Endothelial cell of umbilical vein (primary cell): ENCODE measurements around the gene S1PR5. TPM values are rescaled to one million over a fixed set of nuclear protein-coding genes. Genes with fewer than 3 reads are reported as not detected.

Experiments used
- BruUV-seq: library from RNA; stranded (reverse); fragments of 400-500 nt; replicated peaks from 2 replicates; lab custom pipeline; 2021; lab: Mats Ljungman, UMichigan
- CTCF ChIA-PET: fragments of 300-600, 350-600 bp; sonication (Branson Sonifier 250); formaldehyde crosslinking; loops from one replicate; lab custom pipeline; 2021; ENCODE audit warnings: antibody characterized with exemption, inconsistent platforms; lab: Charles Lee
- POLR2A ChIA-PET: fragments of 300-600, 350-600 bp; sonication (Branson Sonifier 250); formaldehyde crosslinking; loops from one replicate; lab custom pipeline; 2021; ENCODE audit warnings: antibody characterized with exemption, inconsistent platforms; lab: Charles Lee
- DNase-seq: peaks from one replicate; pipeline ENCODE4 v3.0.0-alpha.2; 2011; ENCODE audit warnings: low read depth, low spot score
- FAIRE-seq: peaks from 2 replicates; lab custom pipeline; 2011; peaks lifted over from hg19 to GRCh38; lab: Jason Lieb, UNC
- H2AFZ ChIP-seq: 2 replicates; pipeline ENCODE4 v1.6.0; 2012; ENCODE audit warnings: low read depth, low read length, control low read depth, inconsistent platforms
- H3K27ac ChIP-seq: 2 replicates; pipeline ENCODE4 v1.5.1; 2011; ENCODE audit warnings: low read depth, mild to moderate bottlenecking, control low read depth, low read length, moderate library complexity; ENCODE audit not compliant: insufficient read depth
- H3K27me3 ChIP-seq, 2 experiments: 2 replicates each; pipeline versions ENCODE4 v1.6.0 to v1.6.1; 2011; ENCODE audit warnings: low read length in 2 of 2, mixed read lengths in 1 of 2; ENCODE audit not compliant: control insufficient read depth in 2 of 2, insufficient read depth in 2 of 2
- H3K36me3 ChIP-seq, 2 experiments: 2 replicates in 1 of 2; 3 replicates in 1 of 2; pipeline ENCODE4 v1.5.1; 2011; ENCODE audit warnings: low read length in 2 of 2, mild to moderate bottlenecking in 1 of 2, moderate library complexity in 1 of 2; ENCODE audit not compliant: control insufficient read depth in 2 of 2, insufficient read depth in 2 of 2; ENCODE audit errors: extremely low read depth in 1 of 2
- H3K4me1 ChIP-seq: 3 replicates; pipeline ENCODE4 v1.5.1; 2011; ENCODE audit warnings: mild to moderate bottlenecking, low read length; ENCODE audit not compliant: control insufficient read depth, insufficient read depth; ENCODE audit errors: extremely low read depth
- H3K4me2 ChIP-seq: 2 replicates; pipeline ENCODE4 v1.6.1; 2011; ENCODE audit warnings: low read length, control low read depth, mixed read lengths; ENCODE audit not compliant: insufficient read depth
- H3K4me3 ChIP-seq, 3 experiments: fragments of 200-600 bp in 1 of 3; sonication (generic), shearing (Covaris generic) in 1 of 3; replicated peaks in 1 of 3; 2 replicates each; pipeline ENCODE4 v1.5.1; 2011 to 2016; ENCODE audit warnings: control low read depth in 3 of 3, low read length in 3 of 3, mild to moderate bottlenecking in 2 of 3, inconsistent platforms in 1 of 3, low read depth in 1 of 3, moderate library complexity in 1 of 3; ENCODE audit not compliant: insufficient read depth in 1 of 3
- H3K79me2 ChIP-seq: 2 replicates; pipeline ENCODE4 v1.6.0; 2012; ENCODE audit warnings: low read length, inconsistent platforms; ENCODE audit not compliant: control insufficient read depth, insufficient read depth
- H3K9ac ChIP-seq: replicated peaks from 2 replicates; pipeline ENCODE3; 2011; ENCODE audit warnings: low read length, control low read depth; ENCODE audit not compliant: insufficient read depth; ENCODE audit errors: extremely low read depth
- H3K9me1 ChIP-seq: replicated peaks from 3 replicates; pipeline ENCODE4 v1.6.0; 2011; ENCODE audit warnings: mild to moderate bottlenecking, low read length; ENCODE audit not compliant: control insufficient read depth, insufficient read depth; ENCODE audit errors: extremely low read depth
- H3K9me3 ChIP-seq: replicated peaks from 2 replicates; pipeline ENCODE4 v1.5.1; 2012; ENCODE audit warnings: low read length, inconsistent platforms; ENCODE audit not compliant: control insufficient read depth, insufficient read depth
- H4K20me1 ChIP-seq: replicated peaks from 2 replicates; pipeline ENCODE3; 2011; ENCODE audit warnings: mild to moderate bottlenecking, low read length; ENCODE audit not compliant: control insufficient read depth, insufficient read depth; ENCODE audit errors: extremely low read depth
- EZH2 ChIP-seq: IDR thresholded peaks from 2 replicates; pipeline ENCODE4 v1.6.1; 2012; ENCODE audit warnings: borderline replicate concordance, low read depth, mild to moderate bottlenecking, moderate library complexity, low read length, inconsistent platforms; ENCODE audit not compliant: severe bottlenecking
- FOS ChIP-seq: IDR thresholded peaks from 2 replicates; pipeline ENCODE4 v1.6.1; 2011; ENCODE audit warnings: mild to moderate bottlenecking, low read length, moderate library complexity, borderline replicate concordance; ENCODE audit not compliant: insufficient read depth
- GATA2 ChIP-seq: IDR thresholded peaks from 2 replicates; pipeline ENCODE4 v1.7.0; 2011; ENCODE audit warnings: low read depth, mild to moderate bottlenecking, moderate library complexity, mixed read lengths, low read length; ENCODE audit not compliant: insufficient read length, insufficient read depth
- MYC ChIP-seq: IDR thresholded peaks from one replicate; pipeline ENCODE4 v1.6.1; 2011; ENCODE audit warnings: mild to moderate bottlenecking, low read depth, low read length
- POLR2A ChIP-seq: IDR thresholded peaks from 2 replicates; pipeline ENCODE4 v1.6.1; 2012; ENCODE audit warnings: low read depth, mild to moderate bottlenecking, control low read depth, low read length
- POLR2AphosphoS5 ChIP-seq: IDR thresholded peaks from 2 replicates; pipeline ENCODE4 v1.6.1; 2012; ENCODE audit warnings: low read depth, mild to moderate bottlenecking, control low read depth, low read length, moderate library complexity; ENCODE audit not compliant: insufficient read depth
- dilution Hi-C: fragments of 300-500 bp; cut with MboI; formaldehyde crosslinking; loops from one replicate; pipeline ENCODE4 v1.15.0; 2019; ENCODE audit warnings: low sequenced_read_pairs; ENCODE audit not compliant: extremely low pct_ligation_motif_present
- intact Hi-C: fragments of 100-400 bp; cut with micrococcal nuclease; formaldehyde crosslinking; loops from one replicate; pipeline ENCODE4 v1.10.0; 2022
- polyA plus RNA-seq, 4 experiments: library from polyadenylated mRNA; depleted of rRNA in 3 of 4; stranded (reverse) in 3 of 4; unstranded in 1 of 4; fragments of >200 nt; gene quantifications; 2 replicates each; pipeline versions ENCODE4 v1.2.1 to v1.2.3, GENCODE V29; 2011 to 2012; ENCODE audit warnings: missing spikeins in 1 of 4
- total RNA-seq: library from RNA; stranded (reverse); gene quantifications from 2 replicates; pipeline ENCODE4 v1.2.3, GENCODE V29; 2021
- TF ChIP-seq, protein P1 (sequence below): IDR thresholded peaks from 2 replicates; pipeline ENCODE4 v1.6.1; 2011; ENCODE audit not compliant: insufficient read depth, insufficient read length
- TF ChIP-seq, protein P2 (sequence below), 2 donors: IDR thresholded peaks; 1 replicate in 1 of 2; 2 replicates in 1 of 2; pipeline ENCODE4 v1.5.1; 2011; ENCODE audit warnings: low read length in 2 of 2, mild to moderate bottlenecking in 2 of 2, moderate library complexity in 2 of 2, control low read depth in 1 of 2, inconsistent platforms in 1 of 2, low read depth in 1 of 2; ENCODE audit not compliant: insufficient read depth in 1 of 2; ENCODE audit errors: extremely low read depth in 1 of 2

Gene S1PR5
- total and polyA plus RNA-seq, 2 donors (not counting 3 experiments of a cell fraction or from before 2014, with no cell fraction given): not detected

DNA sequence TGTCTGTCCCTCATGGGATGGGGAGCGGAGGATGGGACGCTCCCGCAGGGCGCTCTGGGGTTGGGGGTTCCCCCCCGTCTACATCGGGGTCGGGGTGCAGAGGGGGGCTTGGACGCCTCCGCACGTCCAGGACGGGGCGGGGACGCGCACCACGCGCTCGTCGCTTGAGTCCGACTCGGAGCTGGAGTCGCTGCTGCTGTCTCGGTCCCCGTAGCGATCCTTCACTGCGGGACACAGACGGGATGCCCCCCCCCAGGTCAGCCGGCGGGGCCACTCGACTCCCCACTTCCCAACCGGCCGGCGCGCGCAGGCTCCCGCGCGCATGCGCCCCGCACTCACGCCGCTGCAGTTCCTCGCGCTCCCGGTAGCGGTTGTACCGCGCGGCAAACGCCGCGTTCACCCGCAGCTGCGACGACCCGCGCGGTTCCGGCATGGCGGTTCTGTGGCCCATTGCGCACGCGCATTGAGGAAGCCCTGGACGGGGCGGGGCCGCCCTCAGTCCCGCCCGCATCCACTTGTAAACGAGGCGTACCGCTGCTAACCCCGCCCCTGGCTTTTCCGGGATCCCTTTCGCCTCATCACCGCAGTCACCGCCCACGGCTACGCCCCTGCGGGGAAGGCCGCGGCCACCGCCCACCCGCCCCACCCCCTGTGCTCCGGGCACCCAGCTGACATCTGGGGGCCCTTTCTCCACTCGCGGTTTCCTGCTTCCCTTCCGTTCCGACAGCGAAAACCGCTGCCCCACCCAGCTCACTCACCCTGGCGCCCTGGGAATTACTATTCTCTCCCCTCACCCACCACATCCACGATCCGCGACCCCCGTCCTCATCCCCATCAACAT is 48.5 kb upstream of the S1PR5 start, which contains the start of gene KRI1:
TSS of gene KRI1 (minus strand) at position 444 of the 841 bp plus-strand sequence. CDS start at position 433, 11 bp downstream.
- TF ChIP-seq GATA2 (no peak), FOS (peak; percentile 5), POLR2AphosphoS5 (peak; percentile 96), MYC (no peak), POLR2A (peak; percentile 92), EZH2 (no peak)
- TF ChIP-seq, protein P1, sequence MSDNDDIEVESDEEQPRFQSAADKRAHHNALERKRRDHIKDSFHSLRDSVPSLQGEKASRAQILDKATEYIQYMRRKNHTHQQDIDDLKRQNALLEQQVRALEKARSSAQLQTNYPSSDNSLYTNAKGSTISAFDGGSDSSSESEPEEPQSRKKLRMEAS: peak; percentile 85
- TF ChIP-seq, protein P2, sequence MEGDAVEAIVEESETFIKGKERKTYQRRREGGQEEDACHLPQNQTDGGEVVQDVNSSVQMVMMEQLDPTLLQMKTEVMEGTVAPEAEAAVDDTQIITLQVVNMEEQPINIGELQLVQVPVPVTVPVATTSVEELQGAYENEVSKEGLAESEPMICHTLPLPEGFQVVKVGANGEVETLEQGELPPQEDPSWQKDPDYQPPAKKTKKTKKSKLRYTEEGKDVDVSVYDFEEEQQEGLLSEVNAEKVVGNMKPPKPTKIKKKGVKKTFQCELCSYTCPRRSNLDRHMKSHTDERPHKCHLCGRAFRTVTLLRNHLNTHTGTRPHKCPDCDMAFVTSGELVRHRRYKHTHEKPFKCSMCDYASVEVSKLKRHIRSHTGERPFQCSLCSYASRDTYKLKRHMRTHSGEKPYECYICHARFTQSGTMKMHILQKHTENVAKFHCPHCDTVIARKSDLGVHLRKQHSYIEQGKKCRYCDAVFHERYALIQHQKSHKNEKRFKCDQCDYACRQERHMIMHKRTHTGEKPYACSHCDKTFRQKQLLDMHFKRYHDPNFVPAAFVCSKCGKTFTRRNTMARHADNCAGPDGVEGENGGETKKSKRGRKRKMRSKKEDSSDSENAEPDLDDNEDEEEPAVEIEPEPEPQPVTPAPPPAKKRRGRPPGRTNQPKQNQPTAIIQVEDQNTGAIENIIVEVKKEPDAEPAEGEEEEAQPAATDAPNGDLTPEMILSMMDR (IDR thresholded peaks at IDR 0.05; ENCODE audit: extremely low read depth in 1 of 2, insufficient read depth in 1 of 2, low read depth in 1 of 2, low read length in 2 of 2): peak; percentile 10 to 55
- dilution Hi-C loops (no loop called here), intact Hi-C loops (loop anchor here (1.0 to 5.0 kb wide), 2 partner anchors 63 to 148 kb away; no protein-coding TSS in a partner anchor)
- Histone ChIP-seq H3K4me1 (peaks cover 27% of the 10 kb centered on the region), H3K27me3 (no peaks in the 10 kb centered on the region), H3K9ac (peak within 1 kb of the TSS; percentile 89), H3K9me3 (no peaks in the 10 kb centered on the region), H3K4me3 (peak within 1 kb of the TSS; percentile 75 to 99 (median 78)), H2AFZ (peak within 1 kb of the TSS; percentile 96), H3K79me2 (peaks cover 10% of the 10 kb centered on the region), H3K9me1 (no peaks in the 10 kb centered on the region), H3K27ac (peak within 1 kb of the TSS; percentile 64), H3K36me3 (no peaks in the 10 kb centered on the region), H3K4me2 (peak within 1 kb of the TSS; percentile 74), H4K20me1 (no peaks in the 10 kb centered on the region)
- BruUV-seq: TSS peak; percentile 47
- ChIA-PET CTCF (interaction anchor here (0.9 to 1.4 kb wide), 7 partner anchors 10 to 134 kb away, joined by 3 to 5 read pairs (median 3); no protein-coding TSS in a partner anchor), POLR2A (interaction anchor here (0.8 kb wide), 1 partner anchor 86 kb away, joined by 3 read pairs; no protein-coding TSS in a partner anchor)
- peak; percentile 95 for FAIRE-seq
- peak; percentile 98 for DNase-seq
